ENCODE measurements around the gene NUDCD3.
A peak's percentile ranks its signal among the peaks of the same experiment; 100 is the strongest.

The NUDCD3 gene

DNA sequence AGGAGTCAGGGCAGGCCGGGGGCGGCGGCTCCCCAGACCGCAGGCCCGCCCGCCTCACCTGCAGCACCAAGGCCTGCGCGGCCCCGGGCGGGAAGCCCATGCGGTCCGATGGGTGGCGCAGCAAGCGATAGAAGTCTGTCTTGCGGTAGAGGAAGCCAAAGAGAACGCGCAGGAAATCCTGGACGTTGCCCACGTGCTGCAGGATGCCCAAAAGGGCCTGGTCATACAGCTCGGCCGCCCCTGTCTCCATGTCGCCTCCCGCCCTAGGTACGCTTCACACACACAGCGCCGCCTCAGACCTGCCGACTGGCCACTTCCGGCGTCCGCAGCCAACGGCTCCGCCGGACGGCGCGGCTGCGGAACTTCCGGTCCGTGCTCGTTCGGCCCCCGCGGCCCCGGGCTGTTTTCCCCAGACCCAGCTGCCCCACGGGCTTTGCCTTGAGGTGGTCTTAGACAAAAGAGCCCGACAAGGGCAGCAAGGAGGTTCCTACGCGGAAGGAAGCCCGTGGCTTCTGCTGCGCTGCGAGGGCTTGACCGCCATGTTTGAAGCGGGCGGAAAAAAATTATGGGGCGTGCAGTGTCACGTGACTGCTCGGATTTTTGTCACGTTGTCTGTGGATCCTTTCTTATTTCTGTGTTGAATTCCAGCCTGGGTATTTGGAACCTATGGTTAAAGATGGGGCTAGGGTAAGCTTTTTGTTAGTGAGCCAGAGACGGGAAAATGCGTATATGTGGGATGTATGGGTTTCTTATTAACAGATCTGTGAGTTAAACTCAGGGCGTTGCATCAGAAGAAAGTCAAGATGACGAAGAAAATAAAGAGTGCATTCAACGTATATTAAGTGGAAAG lies at the start of gene NUDCD3:
TSS of gene NUDCD3 (minus strand) at position 308 of the 850 bp plus-strand sequence. CDS start at position 250, 58 bp downstream.
- peak; percentile 82 for FAIRE-seq

DNA sequence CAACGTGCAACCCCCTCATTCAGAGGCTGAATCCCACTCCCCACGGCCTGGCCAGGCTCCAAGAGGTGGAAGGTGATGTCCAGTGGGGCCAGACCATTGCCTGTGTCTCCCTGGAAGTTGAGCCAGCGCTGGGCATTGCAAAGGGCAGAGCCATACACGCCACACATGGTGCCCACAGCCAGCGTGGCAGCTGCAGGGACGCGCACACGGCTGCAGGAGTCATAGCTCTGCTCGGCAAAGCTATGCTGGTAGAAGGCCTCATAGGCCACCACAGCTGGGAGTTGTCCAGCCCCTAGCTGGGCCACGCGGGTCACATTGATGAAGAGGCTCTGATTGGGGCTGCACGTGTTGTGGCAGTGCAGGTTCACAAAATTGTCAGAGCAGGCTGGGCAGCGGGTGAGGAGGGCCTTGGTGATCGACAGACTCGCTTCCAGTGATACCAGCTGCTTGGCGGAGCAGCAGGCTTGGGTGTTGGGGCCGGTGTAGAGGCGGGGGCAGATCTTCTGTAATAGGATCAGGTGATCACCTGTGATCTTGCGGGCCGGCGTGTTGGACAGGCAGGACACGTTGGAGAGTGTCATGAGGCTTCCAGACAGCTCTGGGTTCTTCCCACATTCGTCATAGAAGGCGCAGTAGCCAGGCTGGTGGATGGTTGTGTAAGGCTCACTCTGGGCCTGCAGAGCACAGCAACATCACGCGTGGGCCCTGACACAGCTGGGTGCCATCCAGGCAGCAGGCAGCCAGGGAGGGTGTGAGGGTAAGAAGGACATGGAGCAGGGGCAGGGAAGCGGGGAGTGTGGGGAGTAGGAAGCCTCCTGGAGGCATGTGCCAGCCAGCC lies 49.4 kb upstream of the NUDCD3 start:
- FAIRE-seq = no peak

DNA sequence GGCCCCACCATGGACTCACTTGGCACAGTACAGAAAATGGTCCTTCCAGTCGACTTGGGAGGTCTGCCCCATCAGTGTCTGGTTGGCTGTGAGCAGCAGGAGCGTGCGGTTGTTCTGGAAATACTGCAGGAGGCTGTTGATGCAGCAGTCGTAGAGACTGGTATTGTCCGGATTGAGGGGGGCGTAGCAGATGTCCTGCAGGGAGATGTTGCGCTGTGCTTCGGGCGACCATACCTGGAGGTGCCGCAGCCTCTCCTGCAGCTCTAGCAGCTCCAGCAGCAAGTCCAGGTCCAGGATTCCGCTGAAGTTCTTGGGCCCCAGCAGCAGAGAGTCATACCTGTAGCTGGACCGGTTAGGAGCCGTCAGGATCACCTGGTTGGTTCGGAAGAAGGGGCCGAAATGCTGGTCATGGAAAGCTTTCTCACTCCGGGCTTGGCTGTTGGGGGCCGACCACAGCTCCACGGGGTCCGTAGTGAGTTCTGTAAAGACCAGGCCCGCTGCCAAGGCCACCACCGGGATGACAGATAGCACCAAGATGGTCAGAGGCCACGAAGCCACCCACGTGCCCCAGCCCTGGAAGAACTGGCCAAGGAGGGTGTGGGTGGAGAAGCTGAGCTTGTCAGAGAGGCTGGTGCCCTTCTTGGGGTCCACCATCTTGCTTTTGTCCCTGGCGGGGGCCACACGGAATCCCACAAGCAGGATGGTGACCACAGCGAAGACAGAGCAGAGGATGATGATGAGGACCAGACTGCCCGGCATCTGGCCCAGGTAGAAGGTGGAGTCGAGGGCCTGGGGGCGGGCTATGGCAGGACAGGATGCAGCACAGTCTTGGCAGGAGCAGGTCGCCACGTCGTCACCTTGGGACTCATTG lies 48.6 kb upstream of the NUDCD3 start:
- FAIRE-seq = no peak

DNA sequence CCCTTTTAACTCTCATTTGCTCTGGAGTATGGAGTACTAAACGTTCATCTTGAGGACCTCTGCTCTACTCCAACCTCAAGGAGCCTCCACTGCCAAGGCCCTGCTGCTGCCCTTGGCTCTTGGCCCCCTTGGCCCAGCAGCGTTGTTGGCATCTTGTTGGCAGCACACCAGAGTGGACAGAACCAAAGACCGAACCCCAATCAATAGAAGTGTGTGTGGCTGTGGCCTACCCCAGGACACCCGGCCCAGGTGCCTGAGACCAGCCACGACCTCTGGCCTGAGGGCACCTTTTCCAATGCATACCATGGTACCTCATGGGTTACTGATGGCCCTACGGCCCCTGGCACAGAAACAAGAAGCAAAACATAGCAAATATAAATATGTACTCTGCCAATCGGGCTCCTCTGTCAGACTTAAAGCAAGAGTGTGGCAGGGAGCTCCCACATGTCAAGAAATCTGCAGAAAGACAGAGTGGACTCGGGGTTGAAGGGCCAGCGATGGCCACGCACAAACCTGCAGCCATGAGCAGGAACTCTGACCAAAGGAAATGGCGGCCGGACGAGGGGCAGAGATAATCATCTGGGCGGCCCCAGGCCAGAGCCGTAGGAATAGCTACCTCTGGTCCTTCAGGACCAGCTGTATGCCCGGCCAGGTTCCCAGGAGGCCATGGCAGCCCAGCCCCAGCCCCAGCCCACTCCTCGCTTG lies 47.8 kb upstream of the NUDCD3 start:
- no peak for FAIRE-seq

DNA sequence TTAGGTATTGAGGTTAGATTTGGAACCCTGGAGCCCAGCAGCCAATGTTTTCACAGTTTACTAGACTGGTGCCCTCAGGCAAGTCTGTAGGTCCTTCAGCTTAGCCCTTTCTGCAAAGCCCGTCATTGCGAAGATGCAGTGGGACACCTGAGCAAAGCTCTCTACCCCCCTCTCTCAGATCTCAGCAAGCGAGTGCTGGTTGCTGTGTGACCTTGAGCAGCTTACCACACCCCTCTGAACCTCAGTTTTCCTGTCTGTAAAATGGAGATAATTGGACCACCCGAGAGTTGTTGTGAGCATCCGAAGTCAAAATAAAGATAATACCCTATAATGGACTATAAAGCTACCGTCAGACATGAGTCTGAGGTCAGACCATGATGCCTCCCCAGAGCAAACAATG lies 47.0 kb upstream of the NUDCD3 start:
- FAIRE-seq = no peak

DNA sequence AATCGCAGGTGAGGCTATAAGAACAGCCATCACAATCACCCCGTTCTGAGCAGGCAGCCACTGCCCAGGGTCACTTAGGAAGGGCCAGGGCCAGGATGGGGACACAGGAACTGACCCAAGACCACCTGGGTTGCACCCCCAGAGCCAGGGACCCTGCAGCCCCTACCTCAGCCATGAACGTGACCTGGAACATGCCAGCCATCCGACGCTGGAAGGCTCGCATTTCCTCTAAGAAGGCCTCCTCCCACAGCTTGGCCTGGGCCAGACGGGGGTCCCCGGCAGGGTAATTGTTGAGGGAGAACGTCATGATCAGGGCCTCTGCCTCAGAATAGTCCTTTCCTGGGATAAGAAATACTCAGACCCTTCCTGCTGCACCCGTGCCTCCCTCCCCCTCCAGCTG lies 45.6 kb upstream of the NUDCD3 start:
- FAIRE-seq = no peak

DNA sequence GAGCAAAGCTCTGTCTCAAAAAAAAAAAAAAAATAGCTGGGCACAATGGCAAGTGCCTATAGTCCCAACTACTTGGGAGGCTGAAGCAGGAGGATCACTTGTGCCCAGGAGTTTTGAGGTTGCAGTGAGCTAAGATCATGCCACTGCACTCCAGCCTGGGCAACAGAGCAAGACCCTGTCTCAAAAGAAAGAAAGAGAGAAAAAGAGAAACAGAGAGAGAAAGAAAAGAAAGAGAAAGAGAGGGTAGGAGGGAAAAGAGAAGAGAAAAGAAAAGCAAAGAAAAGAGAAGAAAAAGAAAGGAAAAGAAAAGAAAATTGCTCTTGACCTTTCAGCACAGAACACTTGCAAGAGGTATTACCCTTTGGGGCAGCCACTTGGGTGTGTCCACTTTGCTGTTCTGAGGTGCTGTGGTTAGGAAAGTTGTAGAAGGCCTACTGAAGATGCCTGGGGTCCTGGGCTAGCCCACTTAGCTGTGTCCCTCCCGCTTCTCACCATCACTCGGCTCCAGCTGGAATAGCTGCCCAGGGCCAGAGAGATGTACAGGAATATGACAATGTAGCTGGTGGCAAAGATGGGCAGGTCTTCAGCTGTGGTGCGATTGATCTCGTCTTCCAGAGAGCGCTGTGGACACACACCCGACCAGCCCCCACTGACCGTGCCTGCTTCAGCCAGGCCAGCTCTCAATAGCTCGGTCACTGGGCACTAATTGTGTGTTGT lies 45.0 kb upstream of the NUDCD3 start:
- FAIRE-seq = no peak

DNA sequence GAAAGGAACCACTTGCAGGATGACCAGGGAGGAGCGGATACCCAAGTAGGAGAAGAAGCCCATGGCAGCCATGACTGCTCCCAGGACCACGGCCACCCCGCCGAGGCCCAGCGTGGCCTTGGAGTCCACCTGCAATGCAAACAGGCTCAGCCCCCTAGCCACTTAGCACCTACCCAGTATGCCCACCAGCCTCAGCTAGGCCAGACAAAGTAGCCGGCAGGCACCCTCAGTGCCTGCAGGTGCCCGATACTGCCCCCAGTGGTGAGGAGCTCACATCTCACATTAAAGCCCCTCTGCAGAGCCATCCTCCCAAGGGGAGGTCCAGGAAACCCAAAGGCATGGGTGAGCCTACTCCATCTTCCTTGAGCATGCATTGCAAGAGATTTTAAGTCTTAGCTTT lies 44.0 kb upstream of the NUDCD3 start:
- FAIRE-seq = no peak

DNA sequence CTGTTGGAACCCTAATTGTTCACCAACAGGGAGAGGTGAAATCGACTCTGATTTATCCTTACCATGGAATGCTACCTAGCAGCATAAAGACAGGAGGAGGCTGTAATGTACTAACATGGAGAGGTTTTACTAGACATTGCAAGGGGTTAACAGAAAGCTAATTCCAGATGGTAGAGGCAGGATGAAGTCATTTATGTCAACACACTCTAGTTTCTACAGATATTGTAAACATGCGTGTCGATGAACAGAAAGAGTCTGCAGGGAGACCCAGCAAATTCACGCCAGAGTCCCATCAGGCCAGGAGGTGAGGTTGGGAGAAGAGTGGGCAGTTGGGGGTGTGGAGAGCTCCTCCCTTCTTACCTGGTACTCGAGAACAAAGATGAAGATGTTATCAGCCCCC lies 43.6 kb upstream of the NUDCD3 start:
- no peak for FAIRE-seq

DNA sequence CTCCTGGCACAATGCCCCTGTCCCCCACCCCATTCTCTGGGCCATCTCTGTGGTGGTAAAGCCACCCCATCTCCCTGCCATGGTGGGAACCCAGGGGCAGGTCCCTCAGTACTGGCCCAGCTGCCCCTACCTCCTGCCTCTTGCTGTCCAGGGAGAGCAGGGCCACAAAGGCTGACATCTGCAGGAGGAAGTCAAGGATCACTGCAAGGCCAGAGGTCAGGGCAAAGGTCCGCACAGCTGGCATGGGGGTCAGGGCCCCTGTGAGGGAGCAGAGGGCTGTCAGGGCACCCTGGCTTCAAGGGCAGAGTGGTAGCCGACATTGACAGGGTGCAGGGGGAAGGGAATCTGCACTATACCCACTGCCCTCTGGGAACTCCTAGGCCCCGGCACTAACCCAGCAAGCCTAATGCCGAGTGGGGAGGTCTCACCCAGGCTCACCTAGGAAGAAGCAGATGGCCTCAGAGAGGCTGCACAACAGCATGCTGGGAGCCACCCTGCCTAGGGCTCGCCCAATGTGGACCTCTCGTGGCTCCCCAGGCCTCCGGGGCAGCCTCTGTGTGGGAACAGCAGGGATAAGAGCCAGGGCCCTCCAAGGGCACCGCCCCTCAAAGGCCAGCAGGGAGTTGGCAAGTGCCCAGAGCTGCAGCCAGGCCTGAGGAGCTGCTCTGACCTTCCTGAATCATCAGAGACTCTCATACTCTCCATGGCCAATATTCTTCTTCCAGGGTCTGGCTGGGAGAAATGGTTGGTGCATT lies 43.0 kb upstream of the NUDCD3 start:
- FAIRE-seq = no peak

DNA sequence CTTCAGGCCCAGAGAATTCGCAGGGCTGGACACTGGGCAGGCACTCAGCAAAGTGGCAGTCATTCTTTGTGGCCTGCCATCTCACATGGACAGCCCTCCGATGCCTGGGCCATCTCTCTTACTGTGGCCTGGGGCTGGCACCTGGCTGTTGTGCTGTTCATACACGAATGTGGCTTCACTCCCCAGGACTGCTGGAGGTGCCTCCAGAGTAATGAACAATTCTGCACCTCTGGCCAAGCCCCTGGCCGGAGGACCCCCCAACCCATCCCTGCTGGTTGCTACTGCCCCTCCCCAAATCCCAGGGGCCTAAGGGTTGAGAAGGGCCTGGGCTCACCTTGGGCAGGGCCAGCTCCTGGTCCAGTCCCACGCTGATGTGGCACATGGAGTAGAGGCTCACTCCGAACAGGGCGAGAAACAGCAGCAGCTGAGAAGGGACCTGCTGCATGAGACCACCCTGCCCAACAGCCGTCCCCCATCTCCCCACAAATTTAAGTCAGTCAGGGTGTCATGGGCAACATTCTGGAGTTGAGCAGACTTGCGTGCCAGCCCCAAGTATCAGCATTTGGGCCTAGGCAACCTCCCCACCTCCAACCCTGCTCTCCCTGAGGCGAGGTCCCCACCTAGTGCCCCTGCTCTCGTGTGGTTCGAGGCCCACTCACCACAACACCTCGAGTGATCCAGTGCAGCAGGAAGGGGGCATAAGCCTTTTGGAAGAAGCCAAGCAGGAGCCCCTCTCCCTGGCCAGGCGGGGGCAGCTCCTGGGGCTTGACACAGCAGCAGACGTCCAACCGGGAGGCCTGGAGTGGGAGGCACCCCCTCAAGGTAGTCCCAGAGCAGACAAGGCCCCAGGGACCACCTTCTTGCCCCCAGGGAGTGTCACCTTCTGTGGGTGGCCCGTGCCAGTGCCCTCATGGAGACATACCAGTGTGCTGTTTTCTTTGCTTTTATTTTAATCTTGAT lies 41.2 kb upstream of the NUDCD3 start:
- FAIRE-seq = no peak

DNA sequence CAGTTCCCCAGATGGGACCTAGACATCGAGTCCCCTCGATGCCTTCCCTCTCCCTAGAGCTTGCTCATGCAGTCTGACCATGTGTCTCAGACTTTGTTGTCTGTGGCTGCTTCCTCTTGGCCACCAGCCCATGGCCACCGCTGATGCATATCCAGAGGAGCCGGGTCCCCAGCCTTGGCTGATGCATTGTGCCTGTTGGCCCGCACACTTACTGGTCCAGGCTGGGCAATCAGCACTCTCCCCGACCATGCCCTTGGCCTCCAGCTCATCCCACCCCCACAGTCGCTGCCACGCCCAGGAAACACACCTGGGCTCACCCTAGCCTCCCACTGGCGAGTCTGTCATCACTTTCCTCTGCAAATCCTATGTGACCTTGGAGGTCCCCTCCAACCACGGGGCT lies 40.5 kb upstream of the NUDCD3 start:
- FAIRE-seq = no peak

DNA sequence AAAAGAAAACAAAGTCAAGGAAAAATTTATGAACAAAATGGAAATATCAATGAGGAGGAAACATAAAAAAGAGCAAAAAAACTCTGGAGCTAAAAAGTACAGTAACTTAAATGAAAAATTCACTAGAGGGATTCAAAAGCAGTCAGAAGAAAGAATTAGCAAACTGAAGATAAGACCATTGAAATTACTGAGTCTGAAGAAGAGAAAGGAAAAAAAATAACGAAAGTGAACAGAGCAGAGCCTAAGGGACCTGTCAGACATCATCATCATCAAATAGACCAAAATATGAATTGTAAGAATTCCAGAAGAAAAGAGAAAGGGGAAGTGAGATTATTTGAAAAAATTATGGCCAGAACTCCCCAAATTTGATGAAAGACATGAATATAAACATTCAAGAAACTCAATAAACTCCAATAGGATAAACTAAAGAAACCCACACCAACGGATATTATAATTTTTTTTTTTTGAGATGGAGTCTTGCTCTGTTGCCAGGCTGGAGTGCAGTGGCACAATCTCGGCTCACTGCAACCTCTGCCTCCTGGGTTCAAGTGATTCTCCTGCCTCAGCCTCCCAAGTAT lies 34.4 kb upstream of the NUDCD3 start:
- no peak for FAIRE-seq

DNA sequence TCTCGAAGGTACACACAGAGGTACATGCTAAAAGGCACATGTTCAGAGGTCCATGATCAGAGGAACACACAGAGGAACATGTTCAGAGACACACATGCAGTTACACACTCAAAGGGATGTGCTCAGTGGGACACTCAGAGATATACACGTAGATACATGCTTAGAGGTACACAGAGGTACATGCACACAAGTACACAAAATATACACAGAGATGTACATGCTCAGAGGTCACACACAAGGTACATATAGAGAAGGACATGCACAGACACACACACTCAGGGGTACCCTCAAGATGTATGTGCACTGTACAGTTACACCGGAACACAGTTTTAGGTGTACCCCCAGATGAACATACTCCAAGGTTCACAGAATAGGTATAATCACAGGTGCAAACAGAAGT lies 31.9 kb upstream of the NUDCD3 start:
- FAIRE-seq = no peak

DNA sequence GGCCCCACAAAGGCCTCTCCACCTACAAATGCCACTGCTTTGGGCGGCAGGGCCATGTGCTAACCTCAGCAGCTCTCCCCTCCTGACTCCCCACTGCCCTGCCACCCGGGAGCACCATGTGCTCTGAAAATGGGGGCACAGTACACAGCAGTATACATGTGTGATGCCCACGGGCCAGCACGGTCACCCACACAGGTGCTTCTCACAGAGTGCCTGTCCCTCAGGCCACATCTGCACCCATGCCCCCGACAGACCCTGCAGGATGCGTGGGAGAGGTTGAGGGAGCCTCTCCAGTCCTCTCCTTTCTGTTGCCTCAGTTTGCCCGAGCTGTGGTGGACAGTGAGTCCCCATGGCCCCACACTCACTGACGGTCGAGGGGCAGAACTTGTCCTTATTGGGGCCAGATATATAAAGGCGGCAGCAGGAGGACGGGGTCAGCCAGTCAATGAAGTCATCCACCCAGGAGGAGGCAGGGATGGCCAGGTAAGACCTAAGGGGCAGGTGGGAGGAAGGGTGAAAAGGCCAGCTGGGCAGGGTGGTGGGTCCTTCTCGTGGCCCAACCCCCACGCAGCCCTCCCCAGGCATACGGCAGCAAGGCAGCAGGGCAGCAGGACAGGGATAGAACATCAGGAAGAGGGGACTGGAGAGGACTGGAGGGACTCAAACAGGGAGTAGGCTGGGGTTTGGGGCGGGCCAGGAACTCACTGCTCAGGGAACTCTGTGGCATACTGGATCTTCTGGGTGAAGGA lies 31.1 kb upstream of the NUDCD3 start:
- FAIRE-seq = no peak

DNA sequence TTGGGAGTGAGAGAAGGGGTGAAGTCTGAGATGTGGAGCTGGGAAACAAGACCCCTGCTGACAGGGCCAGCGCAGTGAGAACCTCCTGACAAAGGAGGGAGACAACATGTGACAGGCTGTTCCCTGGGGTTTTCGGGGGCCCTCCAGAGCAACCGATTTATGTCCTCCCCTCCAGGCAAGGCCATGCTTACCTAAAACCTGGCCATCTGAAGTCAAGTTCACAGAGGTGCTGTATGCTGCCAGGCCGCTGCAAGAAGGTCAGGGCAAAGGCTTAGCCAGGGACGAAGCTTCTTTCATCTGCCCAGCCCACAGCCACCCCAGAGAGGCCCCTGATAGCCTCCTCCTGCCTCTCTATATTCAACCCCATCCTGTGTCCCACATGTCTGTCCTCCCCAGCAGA lies 30.1 kb upstream of the NUDCD3 start:
- no peak for FAIRE-seq

DNA sequence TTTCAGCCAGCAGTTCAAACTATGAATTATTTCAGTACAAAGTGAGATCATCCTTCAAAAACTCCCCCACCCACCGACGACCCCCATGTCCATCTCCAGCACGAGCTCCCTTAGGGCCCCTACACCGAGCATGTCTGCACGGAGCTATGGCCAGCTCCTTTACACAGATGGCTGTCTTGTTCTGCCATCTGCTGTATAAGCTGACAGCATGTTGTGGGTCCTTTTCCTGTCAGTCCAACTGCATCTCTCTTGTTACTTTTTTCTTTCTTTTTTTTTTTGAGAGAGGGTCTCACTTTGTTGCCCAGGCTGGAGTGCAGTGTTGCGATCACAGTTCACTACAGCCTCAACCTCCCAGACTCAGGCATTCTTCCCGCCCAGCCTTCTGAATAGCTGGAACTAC lies 29.1 kb upstream of the NUDCD3 start:
- no peak for FAIRE-seq

DNA sequence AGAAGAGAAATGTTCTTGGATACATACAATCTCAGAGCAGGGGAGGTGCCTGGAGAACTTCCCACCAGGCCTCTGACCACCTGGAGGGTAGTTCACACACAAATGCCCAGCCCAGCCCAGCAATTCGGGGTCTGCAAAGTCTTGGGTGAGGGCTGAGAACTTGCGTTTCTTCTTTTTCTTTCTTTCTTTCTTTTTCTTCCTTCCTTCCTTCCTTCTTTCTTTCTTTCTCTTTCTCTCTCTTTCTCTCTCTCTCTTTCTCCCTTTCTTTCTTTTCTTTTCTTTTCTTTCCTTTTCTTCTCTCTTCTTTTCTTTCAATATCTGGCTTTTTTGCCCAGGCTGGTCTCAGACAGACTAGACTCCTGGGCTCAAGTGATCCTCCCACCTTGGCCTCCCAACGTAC lies 28.3 kb upstream of the NUDCD3 start:
- no peak for FAIRE-seq

DNA sequence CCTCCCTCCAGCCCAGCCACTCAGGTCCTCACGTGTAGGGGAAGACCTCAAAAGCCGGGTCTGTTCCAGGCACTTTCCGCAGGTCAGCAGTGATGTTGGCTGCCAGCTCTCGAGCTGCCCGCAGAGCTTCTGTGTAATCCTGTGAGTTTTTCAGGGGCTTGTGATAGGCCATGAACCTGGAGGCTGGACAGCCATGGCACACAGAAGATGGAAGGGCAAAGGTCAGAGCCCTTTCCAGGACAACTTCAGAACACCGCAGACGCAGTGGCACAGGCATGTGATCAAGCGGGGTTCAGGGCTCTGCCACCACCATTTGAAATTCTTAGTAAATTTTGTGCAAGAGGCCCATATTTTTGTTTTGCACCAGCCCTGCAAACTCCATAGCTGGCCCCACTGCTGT lies 26.7 kb upstream of the NUDCD3 start:
- FAIRE-seq = no peak

Measured in G401.6 (cell line).